ENCODE data around the gene SVIL.
"Not testable (repeated sequence)": the region's sequence is repeated elsewhere in the genome, so short reads cannot be mapped to it uniquely, and the experiment has no call there.

SVIL gene

GRCh38 chr10:29649561-29650551 lies 15.1 kb upstream of the SVIL start:
- DNase-seq: no peak

DNA sequence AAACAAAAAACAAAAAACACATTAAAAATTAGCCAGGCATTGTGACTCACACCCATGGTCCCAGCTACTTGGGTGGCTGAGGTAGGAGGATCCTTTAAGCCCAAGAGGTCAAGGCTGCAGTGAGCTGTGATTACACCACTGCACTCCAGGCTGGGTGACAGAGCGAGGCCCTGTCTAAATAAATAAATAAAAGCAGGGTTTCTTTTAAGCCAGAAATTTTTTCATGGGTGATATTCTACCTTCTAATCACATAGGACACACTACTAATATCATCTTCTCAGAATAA lies 14.2 kb upstream of the SVIL start:
- DNase-seq: no peak

GRCh38 chr10:29648114-29648982 lies 13.6 kb upstream of the SVIL start:
- DNase-seq: no peak

GRCh38 chr10:29647478-29647877 lies 12.7 kb upstream of the SVIL start:
- no peak for DNase-seq

DNA sequence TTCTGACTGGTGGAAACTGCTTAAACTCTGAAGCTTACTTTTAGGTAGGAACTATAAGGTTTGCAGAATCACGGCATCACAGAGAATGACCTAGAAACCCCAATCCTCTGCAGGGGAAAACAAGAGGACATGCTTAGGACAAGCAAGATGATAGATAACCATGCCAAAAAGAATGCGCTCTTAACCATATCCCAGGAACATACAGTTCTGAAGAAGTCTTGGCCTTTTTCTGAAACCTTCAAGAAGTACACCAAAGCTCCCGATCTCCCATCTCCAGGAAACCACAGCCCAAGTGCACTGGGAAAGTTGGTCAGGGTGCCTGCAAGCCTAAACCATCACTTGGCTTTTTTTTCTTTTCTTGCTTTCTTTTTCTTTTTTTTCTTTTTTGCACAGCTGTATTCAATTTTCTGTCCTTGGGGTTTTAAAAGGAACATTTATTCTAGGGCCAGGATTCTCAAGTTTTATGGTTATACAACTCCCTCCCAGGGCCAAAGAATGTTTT lies 12.2 kb upstream of the SVIL start:
- DNase-seq: no peak

DNA sequence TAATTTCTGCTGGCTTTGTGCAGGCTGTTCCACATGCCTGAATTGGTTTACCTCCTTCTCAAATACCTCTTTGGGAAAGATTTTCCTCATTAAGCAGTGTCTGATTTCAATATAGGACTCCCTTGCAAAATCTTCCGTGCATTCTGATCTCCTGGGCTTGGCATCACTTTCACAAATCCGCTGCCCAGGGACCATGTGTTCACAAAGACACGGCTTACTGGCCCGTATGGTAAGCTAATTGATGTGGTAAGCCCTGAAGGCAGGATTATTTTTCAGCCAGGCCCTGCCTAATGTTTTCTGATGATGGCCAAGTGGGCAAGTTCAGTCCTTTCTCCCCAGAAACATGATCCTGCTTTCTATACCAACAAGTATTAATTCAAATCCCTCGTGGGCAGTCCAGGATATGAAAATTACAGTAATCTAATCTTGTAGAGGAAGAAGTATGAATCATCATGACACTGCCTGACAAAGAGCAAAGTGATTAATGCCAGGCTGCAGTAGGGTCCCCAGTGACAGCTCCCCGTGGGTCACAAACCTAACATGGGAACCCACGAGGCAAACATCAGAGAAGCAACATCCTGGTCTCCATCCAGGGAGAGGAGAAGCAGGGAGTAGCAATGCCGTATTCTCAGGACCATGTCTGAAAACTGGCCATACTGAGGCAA lies 11.6 kb upstream of the SVIL start:
- DNase-seq: no peak

DNA sequence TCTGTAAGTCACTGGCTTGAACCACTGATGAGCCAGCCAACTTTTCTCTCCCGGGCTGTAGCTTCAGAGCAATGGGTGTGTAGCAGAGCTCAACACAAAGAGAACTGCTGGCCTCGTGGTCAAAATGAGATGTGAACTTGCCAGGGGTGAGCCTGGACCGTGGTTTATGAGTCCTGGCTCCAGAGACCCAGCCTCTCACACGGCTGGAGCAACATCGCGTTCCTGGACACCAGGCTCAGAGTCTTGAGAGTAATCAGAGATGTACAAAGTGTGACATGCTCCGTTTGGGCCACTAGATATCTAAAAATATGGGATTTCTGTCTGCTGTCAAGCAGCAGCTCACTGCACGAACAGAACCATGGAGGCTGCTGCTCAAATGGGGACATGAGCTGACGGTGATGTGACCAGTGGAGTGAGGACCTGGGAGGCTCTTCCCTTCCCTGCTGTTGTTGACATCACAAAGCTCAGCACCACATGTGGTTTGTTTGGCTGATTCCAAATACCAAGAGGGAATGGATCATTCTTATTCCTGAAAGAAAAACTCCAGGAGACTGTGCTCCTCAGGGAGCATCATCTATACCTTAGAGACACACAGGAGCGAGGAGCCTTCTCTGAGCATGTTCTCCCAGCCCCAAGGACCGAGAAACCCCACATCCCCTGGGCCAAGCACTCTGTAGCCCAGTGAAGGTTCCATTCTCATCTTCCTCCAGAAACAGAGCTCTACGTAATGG lies 9.2 kb upstream of the SVIL start:
- DNase-seq: no peak

GRCh38 chr10:29642990-29643389 lies 8.2 kb upstream of the SVIL start:
- DNase-seq: no peak

DNA sequence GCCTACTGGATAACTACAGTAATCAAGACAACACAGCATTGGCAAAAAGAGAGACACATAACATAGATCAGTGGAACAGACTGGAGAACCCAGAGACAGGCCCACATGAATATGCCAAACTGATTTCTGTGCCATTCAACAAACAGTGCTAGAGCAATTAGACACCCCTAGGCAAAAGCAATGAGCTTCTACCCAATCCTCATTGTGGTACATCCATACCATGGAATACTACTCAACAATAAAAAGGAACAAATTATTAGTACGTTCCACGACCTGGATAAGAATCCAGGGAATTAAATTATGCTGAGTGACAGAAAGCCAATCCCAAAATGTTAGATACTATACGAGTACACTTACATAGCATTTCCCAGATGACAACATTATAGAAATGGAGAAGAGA lies 2.8 kb upstream of the SVIL start:
- no peak for DNase-seq

DNA sequence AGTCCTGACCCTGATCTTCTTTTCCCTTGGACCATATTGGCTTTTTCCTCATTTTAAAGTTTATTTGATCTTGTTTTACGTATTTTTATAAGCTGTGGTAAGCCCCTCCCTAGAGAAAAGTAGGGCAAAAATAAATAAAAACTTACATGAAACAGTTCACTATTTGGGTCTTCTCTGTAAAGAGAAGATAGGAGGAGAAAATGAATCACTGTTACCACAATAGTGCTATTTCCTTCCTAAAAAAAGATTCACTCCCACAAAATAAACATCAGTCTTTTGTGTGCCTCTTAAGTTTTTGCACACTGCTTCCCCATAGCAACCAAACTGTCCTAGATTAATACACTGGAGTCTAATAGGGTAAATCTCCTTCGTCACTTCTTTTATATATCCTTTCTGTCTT lies 1.4 kb upstream of the SVIL start:
- no peak for DNase-seq

DNA sequence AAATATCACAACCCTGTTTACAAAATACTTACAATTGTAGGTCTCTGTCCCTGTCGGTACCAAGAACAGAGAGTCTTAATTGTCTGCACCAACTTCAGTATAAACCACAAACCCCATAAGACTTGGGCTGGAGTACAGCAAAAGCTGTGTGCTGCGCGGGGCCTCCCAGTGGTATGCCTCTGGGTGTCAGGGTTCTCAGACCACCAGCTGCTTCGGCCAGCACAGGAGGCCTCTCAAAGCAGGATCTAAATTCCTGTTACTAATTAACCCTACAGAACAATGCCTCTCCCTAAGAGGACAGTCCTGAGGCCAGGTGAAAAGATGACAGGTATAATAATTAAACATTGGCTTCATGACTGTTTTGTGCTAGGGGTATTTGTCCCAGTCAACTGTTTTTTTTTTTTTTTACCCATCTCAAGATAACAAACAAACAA lies 957 bp upstream of the SVIL start:
- DNase-seq: no peak

- DNase-seq: no peak
Observed at GRCh38 chr10:29634105-29634504, 666 bp downstream of the SVIL start.

DNA sequence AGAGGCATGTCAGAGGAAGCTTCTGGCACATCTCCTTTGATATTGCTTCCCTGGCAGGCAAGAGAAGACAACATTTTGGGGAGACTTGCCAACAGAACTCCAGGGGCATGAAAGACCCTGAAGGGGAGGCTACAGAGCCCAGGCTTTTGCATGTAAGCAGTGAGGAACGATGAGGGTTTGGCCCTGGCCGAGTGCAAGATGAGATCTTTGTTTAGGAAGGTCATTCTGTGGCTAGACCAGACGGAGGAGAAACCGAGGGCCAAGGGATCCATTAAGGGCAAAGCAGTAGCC lies 3.8 kb downstream of the SVIL start:
- DNase-seq: no peak

DNA sequence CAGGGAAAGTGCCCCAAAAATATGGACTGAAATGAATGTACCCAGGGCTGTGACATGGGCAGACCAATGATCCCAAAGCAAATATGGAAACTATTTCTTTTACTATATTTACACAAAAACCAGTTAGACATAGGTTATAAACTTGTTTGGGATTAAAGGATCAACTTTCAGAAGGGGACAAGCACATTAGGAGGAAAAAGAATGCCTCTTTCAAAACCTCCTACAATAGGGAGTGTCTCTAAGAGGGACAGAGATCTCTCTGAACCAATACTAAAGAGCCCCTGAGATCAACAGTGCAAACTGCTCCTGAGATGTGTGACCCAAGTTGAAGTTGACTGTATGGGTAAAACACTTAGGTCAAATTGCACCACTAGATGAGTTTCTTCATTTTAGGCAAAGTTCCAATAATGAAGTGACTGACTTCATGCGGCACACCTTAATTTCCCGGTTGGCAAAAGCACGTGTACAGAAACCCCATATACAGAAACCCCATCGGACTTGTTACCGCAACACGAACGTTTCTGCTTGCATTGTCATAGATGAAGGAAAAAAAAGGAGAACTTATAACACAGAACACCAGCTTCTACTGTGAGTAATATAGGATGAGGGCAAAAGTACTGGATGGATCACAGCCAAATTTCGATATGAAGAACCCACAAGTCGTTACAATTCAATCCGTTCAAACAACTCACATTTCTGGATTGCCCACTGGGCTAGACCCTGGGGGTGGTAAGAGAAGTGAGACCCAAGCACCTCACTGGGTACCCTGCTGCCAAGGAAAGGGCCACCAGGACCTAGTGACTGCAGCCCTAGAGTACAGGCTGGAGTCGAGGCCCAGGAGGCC lies 4.3 kb downstream of the SVIL start:
- no peak for DNase-seq

GRCh38 chr10:29628912-29629526 lies 5.8 kb downstream of the SVIL start:
- no peak for DNase-seq

GRCh38 chr10:29628311-29628710 lies 6.5 kb downstream of the SVIL start:
- no peak for DNase-seq

DNA sequence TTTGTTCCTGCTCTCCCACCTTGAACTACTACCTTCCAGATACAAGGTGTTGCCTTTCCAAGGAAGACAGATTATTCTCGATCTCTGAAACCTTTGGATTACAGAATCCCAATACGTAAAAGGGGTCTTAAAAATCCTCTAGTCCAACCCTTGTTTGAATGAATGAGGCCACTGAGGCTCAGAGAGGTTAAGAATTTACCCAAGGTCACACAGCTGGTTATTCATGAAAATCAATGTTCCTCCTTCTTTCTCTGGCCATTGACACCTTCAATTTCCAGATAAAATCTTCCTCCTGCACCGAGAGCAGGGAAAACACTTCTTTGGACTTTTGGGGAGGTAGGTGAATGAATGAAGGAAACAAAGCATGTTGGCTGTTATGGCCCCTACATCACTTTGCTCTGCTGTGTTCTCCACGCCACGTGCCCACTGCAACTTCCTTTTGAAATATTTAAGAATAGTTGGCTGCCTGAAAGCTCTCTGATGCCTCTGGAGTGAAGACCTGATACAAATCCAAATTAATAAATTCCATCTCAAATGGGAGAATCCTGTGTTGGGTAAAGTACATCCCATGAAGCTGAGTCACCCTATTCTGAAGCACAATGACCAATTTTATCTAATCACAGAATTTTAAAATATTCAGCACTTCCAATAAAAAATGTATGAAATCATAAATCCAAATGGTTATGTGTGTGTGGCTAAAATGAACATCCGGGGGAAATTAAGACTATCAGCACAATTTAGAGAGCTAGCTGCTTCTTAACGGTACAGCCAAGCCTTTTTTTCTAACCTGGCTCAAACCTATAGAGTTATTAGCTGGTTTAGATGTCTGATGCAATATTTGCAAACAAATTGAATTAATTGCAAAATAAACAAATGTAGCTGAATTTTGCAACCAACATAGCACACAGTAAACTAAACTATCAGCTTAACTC lies 7.3 kb downstream of the SVIL start:
- DNase-seq: peak in 1 of 2 experiments; percentile 47

DNA sequence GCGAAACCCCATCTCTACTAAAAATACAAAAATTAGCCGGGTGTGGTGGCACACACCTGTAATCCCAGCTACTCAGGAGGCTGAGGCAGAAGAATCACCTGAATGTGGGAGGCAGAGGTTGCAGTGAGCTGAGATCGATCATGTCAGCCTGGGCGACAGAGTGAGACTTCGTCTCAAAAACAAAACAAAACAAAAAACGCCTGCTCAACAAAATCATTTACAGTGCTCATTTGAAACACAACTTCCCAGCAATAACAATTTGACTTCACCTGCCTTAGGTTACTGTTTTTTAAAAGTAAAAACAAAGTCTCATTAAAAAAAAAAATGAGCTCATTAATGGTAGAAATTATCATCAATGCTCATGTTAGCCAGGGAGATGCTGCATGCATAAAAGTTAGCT lies 10.4 kb downstream of the SVIL start:
- DNase-seq: not testable (repeated sequence)

GRCh38 chr10:29623797-29624196 lies 11.0 kb downstream of the SVIL start:
- no peak for DNase-seq

- no peak for DNase-seq
Observed at GRCh38 chr10:29622382-29622922, 12.3 kb downstream of the SVIL start.

Data from NCI-H1930 (cell line).